Islet of Langerhans (tissue), 1 donor: ENCODE measurements around the gene SPIN2A.
"Not testable (repeated sequence)": the region's sequence is repeated elsewhere in the genome, so short reads cannot be mapped to it uniquely, and the experiment has no call there.

Experiments
- FAIRE-seq: peaks from one replicate; lab custom pipeline; 2011; peaks lifted over from hg19 to GRCh38; lab: Jason Lieb, UNC

SPIN2A gene

GRCh38 chrX:57137073-57137472, at the start of gene SPIN2A:
Gene SPIN2A (minus strand): TSS chrX:57137397. CDS start chrX:57136597, 800 bp downstream.
- not testable (repeated sequence) for FAIRE-seq

DNA sequence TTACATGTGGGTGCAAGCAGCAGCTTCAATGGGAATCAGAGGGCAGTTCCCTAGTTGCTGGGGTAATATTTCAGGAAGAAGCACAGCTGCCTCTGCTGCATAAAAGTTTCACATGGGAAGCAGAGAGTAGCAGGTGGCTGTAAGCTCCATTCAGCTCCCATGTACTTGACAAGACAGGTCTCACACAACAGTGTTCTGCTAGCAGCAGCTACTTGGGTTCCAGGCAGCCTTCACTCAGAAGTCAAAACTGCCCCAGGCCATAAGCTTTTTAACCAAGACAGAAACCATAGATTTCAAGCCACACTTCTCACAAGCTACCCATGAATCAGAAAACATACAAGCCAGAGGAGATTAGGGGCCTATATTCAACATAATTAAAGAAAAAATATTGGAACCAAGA, 41.4 kb upstream of the SPIN2A start:
- FAIRE-seq = no peak

DNA sequence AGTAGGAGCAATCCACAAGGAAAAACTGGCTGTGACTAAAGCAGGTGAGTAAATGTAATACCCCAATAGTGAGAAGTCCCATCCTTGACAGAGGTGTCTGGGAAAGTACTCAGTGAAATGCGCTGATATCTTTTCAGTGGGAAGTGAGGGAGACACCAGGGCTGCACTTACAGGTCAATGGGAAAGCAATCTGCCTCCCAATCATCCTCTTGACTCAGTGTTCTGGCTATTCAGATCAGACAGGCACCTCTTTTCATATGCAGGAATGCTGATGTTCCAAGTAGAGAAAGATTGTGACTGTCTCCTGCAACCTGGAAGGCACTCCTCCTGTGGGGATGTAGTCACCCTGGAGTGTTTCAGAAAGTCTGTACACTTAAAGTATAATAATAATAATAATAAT, 39.9 kb upstream of the SPIN2A start:
- FAIRE-seq = no peak

DNA sequence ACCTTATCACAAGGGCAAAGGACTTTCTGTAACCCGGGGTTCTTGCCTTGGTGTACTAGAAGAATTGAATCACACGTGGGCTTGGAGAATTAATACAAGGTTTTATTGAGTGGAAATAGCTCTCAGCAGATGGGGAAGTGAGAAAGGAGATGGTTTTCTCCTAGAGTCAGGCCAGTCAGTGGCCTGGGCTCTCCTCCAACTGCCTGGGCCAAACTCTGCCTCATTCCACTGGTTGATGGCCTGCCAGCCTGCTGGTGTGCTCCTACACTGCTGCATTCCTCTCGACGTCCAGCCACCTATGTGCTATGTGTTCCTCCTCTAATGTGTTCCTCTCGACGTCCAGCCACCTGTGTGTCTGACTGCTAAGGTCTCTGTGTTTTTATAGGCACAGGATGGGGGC, 35.3 kb upstream of the SPIN2A start:
- no peak for FAIRE-seq

DNA sequence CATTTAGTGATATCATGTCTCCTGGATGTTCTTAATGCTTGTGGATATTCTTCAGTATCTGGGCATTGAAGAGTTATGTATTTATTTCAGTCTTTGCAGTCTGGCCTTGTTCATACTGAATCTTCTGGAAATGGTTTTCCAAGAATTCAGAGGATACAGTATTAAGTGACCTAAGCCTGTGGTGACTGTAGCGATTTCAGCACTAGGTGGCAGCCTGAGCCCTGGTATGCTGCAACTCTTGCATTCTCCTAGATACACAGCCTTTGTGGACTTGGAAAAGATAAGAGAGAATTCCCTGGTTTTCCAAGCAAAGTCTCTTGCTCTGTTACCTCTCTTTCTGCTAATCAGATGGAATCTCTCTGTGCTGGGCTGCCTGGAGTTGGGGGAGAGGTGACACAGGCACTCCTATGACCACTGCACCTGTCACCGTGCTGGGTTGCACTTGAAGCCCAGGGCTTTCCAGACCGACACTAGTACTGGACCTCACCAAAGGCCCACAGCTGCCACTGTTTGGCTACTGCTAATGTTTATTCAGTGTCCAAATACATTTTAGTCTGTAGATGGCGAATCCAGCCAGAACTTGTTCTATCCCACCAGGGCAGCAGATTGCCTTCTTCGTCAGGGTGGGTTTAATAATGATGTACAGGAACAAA, 19.3 kb upstream of the SPIN2A start:
- FAIRE-seq = no peak

DNA sequence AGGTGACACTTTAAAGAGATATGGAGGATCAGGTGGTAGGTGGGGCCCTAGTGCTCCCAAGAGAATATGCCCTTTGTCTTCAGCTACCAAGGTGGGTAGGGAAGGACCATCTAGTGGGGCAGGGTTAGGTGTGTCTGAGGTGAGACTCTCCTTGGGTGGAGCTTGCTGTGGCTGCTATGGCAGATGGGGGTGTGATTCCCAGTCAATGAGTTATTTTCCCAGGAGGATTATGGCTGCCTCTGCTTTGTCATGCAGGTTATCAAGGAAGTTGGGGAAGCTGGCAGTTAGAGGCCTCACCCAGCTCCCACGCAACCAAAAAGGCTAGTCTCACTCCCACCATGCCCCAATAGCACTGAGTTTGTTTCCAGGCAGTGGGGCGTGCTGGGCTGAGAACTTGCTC, 18.0 kb upstream of the SPIN2A start:
- no peak for FAIRE-seq

GRCh38 chrX:57152222-57152621, 15.0 kb upstream of the SPIN2A start:
- FAIRE-seq = not testable (repeated sequence)

DNA sequence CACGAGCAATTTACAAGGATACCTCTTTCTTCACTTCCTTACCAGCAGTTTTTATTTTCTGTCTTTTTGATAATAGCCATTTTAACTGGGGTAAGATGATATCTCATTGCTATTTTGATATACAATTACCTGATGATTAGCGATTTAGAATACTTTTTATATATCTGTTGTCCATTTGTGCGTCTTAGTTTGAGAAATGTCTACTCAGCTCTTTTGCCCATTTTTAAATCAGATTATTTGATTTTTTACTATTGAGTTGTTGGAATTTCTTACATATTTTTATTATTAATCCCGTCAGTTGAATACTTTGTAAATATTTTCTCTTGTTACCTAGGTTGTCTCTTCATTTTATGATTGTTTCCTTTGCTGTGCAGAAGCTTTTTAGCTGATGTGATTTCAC, 1.5 kb upstream of the SPIN2A start:
- no peak for FAIRE-seq

GRCh38 chrX:57137501-57137900, 304 bp upstream of the SPIN2A start:
- FAIRE-seq = no peak

DNA sequence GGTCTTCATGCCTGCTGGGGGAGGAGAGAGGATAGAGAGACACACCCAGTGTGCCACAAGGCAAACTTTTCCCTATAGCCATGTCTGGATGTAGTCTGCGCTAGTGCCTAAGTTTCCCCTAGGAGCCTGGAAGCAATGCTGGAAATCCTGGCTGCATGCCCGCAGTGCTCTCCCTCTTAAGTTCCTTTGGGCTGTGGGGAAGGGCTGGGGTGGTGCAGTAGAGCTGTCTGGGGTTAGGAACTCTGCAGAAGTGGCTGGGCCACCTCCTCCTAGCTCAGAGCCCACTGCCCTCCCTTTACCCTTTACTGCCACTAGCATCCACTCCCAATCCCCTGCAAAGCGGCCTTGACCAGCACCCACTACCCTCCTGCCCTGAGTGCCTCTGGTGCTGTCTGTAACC, 608 bp downstream of the SPIN2A start:
- not testable (repeated sequence) for FAIRE-seq

- FAIRE-seq = no peak
Measured at GRCh38 chrX:57135287-57135686, 1.9 kb downstream of the SPIN2A start.

DNA sequence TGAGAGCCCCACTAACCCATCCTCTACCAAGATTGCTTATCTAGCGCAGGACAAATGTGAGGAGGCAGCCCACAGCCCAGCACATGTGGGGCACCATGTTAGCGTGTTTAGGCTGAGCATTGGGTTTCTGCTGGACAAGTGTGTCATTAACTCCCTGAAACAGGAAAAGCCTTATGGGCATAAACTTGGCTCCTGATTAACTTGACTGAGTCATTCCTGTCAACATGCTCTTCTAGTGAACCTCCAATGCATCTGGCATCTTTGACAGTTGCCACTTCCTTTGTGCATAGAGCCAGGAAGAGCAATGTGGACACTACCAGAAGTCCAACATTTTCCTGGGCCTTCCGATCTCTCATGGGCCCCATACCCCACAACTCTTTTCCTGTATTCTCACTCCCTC, 2.5 kb downstream of the SPIN2A start:
- FAIRE-seq = no peak

DNA sequence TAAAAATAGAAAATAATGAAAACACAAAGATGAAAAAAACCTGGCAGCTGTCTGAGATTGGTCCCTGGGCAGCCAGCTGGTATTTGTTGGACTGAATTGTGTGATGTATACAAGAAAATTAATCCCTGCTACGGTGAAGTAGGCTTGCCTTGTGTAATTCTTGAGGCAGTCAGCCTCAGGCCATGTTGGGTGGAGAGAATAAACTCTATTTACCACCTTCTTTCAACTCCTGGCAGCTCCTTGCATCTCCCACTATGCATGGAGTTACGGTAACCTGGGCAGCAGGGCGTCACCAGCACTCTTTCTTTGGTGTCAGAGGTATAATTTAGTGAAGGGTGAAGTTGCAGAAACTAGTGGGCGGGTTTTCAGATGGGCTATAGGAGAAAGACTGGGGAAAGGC, 3.5 kb downstream of the SPIN2A start:
- FAIRE-seq = no peak

- FAIRE-seq = not testable (repeated sequence)
Measured at GRCh38 chrX:57133284-57133683, 3.9 kb downstream of the SPIN2A start.

- no peak for FAIRE-seq
Measured at GRCh38 chrX:57132046-57132445, 5.2 kb downstream of the SPIN2A start.

GRCh38 chrX:57121816-57122215, 15.4 kb downstream of the SPIN2A start:
- no peak for FAIRE-seq

DNA sequence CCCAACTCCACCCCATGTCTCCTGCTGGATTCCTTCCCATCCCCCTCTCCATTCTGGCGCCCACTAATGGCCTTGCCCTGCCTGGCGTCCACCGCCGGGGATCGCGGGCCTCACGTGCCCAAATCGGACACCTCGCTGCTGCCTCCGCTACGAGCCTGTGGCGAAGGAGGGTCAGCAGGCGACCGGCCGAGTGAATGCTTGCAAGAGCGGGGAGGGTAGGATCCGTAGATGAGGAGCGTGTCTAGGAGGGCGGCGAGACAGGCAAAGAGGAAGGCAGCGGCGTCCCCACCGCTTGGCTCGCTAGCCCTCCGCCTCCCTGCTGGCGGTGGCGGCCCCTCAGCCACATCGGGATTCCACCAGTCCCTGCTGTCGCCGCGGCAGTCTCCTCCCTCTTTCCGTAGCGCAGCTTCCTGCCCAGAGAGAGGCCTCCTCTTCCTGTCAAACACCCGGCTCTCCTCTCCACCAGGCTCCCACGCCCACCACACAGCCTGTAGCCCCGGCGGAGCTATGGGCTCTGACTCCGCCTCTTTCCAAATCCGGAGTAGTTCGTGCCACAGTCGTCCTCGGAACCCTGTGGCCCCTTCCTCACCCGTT, 15.9 kb downstream of the SPIN2A start, which contains the start of gene SPIN2B:
Gene SPIN2B (minus strand): TSS at position 387 of the 594 bp plus-strand sequence.
- no peak for FAIRE-seq

DNA sequence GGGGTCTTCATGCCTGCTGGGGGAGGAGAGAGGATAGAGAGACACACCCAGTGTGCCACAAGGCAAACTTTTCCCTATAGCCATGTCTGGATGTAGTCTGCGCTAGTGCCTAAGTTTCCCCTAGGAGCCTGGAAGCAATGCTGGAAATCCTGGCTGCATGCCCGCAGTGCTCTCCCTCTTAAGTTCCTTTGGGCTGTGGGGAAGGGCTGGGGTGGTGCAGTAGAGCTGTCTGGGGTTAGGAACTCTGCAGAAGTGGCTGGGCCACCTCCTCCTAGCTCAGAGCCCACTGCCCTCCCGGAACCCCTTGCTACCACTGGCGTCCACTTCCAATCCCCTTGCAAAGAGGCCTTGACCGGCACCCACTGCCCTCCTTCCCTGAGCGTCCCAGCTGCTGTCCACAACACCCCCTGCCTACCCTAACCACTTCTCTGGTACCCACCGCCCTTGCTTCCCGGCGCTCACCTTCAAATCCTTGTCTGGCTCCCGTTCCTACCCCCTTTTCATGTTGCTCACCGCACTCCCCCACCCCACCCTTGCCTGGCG, 16.5 kb downstream of the SPIN2A start:
- not testable (repeated sequence) for FAIRE-seq

- FAIRE-seq = no peak
Measured at GRCh38 chrX:57119416-57119815, 17.8 kb downstream of the SPIN2A start.

DNA sequence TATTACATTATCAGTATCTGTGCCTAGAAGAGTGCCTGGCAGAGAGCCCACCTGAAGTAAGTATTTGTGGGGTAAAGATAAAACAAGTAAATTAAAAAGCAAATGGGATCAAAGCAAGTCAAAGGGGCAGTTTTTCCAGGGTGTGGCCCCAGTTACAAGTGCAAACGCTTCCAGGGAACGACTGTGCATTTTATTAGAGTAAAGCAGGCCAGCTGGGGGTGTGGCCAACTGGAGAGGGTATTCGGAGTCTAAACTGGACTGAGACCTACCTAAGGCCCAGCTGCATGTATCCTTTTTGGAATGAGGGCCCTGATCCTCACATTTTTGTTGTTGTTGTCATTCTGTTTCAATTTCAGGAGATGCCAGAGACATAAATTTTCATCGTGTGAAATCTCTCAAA, 19.6 kb downstream of the SPIN2A start:
- FAIRE-seq = not testable (repeated sequence)

DNA sequence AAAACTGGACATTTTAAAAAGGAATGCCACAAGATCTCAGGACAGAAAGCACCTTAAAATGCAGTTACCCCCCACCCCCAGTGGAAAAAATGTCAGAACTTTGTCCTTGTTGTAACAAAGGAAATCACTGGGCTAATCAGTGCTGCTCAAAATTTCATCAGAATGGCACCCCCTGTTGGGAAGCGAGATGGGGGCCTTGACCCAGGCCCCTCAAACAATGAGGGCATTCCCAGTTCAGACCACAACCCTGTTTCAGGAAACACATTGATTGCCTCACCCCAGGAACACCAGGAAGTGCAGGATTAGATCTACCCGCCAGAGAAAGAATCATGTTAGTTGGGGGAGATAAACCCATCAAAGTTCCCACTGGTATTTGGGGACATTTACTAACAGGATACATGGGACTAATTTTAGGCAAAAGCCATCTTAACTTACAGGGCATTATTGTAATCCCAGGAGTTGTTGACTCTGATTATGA, 32.2 kb downstream of the SPIN2A start:
- FAIRE-seq = no peak

DNA sequence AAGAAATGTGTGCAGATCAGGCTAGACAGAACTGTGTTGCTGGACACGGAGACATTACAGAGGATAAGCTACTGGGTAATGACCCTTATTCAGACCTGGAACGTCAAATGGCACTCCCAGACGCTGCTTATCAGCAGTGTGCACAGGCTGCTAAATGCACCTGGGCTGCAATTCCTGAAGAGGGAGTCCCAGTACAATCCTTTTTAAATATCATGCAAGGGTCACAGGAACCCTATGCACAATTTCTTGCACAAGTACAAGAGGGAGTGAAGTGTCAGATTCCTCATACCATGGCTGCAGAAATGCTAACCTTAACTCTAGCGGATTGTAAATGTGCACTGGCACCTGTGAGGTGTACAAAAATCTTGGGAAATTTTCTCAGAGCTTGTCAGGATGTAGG, 32.8 kb downstream of the SPIN2A start:
- no peak for FAIRE-seq

DNA sequence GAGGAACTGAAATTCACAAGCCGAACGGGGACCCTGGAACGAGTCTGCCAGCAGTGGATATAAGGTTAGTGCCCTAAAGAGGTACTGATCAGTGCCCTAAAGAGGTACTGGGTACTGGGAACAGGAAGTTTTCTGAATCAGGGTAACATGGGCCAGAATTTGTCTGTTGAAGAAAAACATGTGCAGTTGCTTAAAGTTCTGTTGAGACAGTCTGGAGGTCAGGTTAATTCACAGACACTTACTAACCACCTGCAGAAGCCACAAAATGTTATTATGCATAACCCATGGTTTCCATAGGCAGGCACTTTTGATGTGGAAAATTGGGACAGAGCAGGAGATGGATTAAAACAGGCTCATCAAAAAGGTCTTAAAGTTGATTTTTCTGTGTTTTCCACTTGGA, 33.7 kb downstream of the SPIN2A start:
- no peak for FAIRE-seq

GRCh38 chrX:57102918-57103317, 34.3 kb downstream of the SPIN2A start:
- not testable (repeated sequence) for FAIRE-seq
